ENCODE measurements around the gene ABCB9. TPM values are rescaled to one million over a fixed set of nuclear protein-coding genes. Genes with fewer than 3 reads are reported as not detected.

The ABCB9 gene
- total RNA-seq, 4 donors from 2014 or later, result 2.7 to 9.5 (median 7.4) TPM

DNA sequence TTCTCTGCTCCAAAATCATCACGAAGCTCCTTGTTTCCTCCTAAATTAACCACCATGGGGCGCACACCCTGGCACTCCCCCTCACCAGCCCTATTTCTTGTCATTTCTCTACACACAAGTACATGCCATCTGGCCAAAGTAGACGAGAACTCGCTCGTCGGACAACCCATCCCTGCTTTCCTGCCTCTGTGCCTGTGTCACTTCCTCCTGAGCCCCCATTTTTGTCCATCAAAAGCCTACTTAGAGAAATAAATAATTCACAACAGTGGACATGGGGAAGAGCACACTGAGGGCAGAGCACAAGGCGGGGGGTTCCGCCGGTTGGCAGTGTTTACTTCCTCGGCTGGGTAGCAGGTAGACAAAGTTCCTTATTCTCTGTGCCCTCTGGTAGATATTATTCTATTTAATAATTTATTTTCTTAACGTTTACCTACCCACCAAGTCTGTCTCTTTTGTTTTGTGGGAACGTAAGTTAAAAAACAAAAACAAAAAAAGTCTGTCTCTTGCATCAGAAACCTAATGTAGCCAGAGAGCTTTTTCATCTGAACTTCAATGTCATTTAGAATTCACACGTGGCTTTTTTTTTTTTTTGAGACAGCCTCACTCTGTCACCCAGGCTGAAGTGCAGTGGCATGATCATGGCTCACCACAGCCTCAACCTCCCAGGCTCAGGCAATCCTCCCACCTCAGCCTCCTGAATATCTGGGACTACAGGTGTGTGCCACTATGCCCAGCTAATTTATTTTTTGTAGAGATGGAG, 76.3 kb downstream of the ABCB9 start:
- no peaks in the 10 kb centered on the region for H3K27me3 ChIP-seq
- TF ChIP-seq EP300 (IDR thresholded peaks at IDR 0.05), result no peak
- no peak for TF ChIP-seq POLR2A (IDR thresholded peaks at IDR 0.05)
- no peak for TF ChIP-seq POLR2AphosphoS5 (IDR thresholded peaks at IDR 0.05)
- TF ChIP-seq, protein P1, sequence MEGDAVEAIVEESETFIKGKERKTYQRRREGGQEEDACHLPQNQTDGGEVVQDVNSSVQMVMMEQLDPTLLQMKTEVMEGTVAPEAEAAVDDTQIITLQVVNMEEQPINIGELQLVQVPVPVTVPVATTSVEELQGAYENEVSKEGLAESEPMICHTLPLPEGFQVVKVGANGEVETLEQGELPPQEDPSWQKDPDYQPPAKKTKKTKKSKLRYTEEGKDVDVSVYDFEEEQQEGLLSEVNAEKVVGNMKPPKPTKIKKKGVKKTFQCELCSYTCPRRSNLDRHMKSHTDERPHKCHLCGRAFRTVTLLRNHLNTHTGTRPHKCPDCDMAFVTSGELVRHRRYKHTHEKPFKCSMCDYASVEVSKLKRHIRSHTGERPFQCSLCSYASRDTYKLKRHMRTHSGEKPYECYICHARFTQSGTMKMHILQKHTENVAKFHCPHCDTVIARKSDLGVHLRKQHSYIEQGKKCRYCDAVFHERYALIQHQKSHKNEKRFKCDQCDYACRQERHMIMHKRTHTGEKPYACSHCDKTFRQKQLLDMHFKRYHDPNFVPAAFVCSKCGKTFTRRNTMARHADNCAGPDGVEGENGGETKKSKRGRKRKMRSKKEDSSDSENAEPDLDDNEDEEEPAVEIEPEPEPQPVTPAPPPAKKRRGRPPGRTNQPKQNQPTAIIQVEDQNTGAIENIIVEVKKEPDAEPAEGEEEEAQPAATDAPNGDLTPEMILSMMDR (IDR thresholded peaks at IDR 0.05), result no peak
- H3K9me3 ChIP-seq, result no peaks in the 10 kb centered on the region
- H3K4me3 ChIP-seq, result no peak overlapping the region
- 70% methylated on average over 13 of the region's 13 CpGs for WGBS
- H3K4me1 ChIP-seq, result peaks cover 92% of the 10 kb centered on the region
- peak overlapping the region; percentile 94 for H3K27ac ChIP-seq
- no peaks in the 10 kb centered on the region for H3K36me3 ChIP-seq
- peak in 1 of 2 donors; percentile 38 for DNase-seq (ENCODE audit: low spot score in 2 of 2)

DNA sequence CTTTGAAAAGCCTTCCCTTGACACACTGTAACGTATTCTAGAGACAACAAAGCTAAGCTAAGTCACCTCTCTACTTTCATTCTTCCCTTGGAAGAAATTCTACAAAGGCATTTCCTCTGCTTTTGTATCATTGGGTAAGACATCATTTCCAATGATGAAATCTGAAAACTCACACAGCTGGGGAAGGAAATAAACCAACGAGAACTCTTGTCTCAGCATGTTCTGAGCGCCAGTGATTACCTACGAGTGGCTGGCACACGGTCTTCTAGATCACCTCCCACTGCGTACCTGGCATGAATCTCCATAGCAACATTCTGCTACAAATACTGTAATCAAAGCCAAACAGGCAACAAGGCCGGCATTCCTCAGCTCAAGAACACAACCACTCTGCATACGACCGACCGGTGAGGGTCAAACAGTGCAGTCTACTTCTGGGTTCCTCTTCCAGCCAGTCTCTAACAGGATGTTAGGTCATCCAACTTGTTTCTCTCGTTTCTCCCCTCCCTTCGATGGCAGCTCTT, 78.0 kb downstream of the ABCB9 start:
- whole genome bisulfite sequencing, result 18% methylated on average over 12 of the region's 12 CpGs
- DNase-seq (ENCODE audit: low spot score in 2 of 2), result peak; percentile 84
- Histone ChIP-seq H3K36me3 (no peaks in the 10 kb centered on the region), H3K27ac (peak overlapping the region; percentile 94), H3K9me3 (no peaks in the 10 kb centered on the region), H3K4me3 (peak overlapping the region; percentile 34), H3K4me1 (peaks cover 84% of the 10 kb centered on the region), H3K27me3 (no peaks in the 10 kb centered on the region)
- TF ChIP-seq EP300 (IDR thresholded peaks at IDR 0.05), result no peak
- TF ChIP-seq, protein P1 (IDR thresholded peaks at IDR 0.05), result no peak
- TF ChIP-seq POLR2AphosphoS5 (IDR thresholded peaks at IDR 0.05), result peak in 2 of 3 donors; percentile 64 to 68

DNA sequence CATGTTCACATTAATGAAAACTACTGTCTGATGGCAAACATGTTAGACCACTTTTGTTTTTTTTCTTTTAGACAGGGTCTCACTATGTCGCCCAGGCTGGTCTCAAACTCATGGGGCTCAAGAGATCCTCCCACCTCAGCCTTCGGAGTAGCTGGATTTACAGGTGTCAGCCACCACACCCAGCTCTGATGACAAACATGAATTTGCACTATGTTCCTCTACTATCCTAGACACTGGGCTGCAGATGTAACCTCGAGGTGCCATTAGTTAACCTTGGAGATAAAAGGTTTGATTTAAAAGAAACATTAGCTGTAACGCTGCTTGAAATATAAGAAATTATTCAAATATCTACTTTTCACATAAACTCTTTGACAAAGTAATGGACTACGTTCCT, 78.4 kb downstream of the ABCB9 start:
- H3K4me1 ChIP-seq, result peaks cover 80% of the 10 kb centered on the region

DNA sequence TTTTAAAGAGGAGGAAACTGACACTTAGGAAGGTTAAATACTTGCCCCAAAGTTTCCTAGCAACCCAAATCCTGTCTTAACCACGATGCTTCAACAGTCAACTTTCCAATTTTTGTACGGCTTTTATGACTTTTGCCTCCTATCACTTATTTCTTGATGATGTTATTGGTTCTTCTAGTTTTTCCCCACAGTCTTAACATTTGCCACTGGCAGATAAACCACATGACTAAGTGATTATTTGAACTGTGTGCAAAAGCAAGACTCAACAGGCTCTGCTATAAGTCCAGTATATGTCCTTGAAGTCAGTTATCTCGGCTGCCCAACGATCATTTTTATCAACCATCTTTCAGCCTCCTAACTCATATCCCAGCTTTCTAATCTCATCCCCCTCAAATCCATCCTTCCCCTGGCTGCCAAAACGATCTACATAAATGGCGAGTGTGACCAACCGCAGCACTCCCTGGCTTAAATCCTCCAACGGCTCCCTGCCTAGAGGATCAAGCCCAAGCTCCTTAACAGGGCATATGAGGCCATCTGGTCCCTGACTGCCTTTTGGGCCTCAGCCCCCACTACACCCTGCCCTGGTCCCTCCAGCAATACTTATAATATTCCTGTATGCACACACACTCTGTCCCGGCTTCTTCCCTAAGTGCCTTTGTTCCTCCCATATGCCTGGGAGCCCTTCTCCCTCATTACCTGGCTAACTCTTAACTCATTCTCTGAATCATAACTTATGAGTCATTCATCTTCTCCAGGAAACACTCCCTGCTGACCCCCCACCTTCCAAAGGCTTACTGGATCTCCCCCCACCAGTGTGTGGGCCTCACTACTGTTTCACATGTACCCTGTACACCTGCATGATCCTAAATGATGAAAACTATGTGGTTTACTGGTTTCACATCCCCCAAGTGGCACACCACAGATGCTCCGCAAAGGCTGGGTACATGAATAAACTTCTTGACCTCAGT, 79.1 kb downstream of the ABCB9 start:
- peak in 1 of 2 donors; percentile 47 for DNase-seq (ENCODE audit: low spot score in 2 of 2)
- Histone ChIP-seq H3K27me3 (no peaks in the 10 kb centered on the region), H3K4me3 (peak overlapping the region; percentile 34), H3K4me1 (peaks cover 73% of the 10 kb centered on the region), H3K36me3 (no peaks in the 10 kb centered on the region), H3K27ac (peak overlapping the region; percentile 94), H3K9me3 (no peaks in the 10 kb centered on the region)
- WGBS, result 36% methylated on average over 10 of the region's 10 CpGs
- no peak for TF ChIP-seq EP300 (IDR thresholded peaks at IDR 0.05)
- TF ChIP-seq POLR2A (IDR thresholded peaks at IDR 0.05), result no peak
- TF ChIP-seq, protein P1 (IDR thresholded peaks at IDR 0.05), result no peak
- TF ChIP-seq POLR2AphosphoS5 (IDR thresholded peaks at IDR 0.05), result no peak

More for the DNA sequence above, 78.4 kb downstream of the ABCB9 start:
- WGBS, result 52% methylated on average over 5 of the region's 5 CpGs
- TF ChIP-seq EP300 (IDR thresholded peaks at IDR 0.05) (no peak), POLR2AphosphoS5 (IDR thresholded peaks at IDR 0.05) (no peak)
- H3K4me3 ChIP-seq, result peak overlapping the region; percentile 34
- H3K9me3 ChIP-seq, result no peaks in the 10 kb centered on the region
- DNase-seq (ENCODE audit: low spot score in 2 of 2), result peak in 1 of 2 donors; percentile 54
- no peaks in the 10 kb centered on the region for H3K36me3 ChIP-seq
- peak overlapping the region; percentile 94 for H3K27ac ChIP-seq
- no peaks in the 10 kb centered on the region for H3K27me3 ChIP-seq

DNA sequence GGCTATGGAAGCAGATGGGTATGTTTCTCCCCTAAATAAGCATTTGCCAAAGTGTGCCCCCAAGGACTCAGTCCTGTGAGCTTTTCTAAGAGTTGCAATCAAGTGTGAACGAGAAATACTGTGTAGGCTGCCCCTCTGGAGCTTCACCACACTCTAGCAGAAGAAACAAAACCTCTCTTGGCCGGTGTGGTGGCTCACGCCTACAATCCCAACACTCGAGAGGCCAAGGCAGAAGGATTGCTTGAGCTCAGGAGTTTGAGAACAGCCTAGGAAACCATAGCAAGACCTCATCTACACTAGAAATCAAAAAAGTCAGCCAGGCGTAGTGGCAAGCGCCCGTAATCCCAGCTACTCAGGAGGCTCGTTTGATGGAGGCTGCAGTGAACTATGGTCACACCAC, 80.1 kb downstream of the ABCB9 start:
- TF ChIP-seq POLR2AphosphoS5 (IDR thresholded peaks at IDR 0.05) (no peak), EP300 (IDR thresholded peaks at IDR 0.05) (no peak), POLR2A (IDR thresholded peaks at IDR 0.05) (no peak)
- TF ChIP-seq, protein P1 (IDR thresholded peaks at IDR 0.05), result no peak
- WGBS, result 90% methylated on average over 8 of the region's 8 CpGs
- no peak for DNase-seq (ENCODE audit: low spot score in 2 of 2)

More for the DNA sequence above, 80.1 kb downstream of the ABCB9 start:
- H3K27me3 ChIP-seq, result no peaks in the 10 kb centered on the region
- H3K27ac ChIP-seq, result peak overlapping the region; percentile 55
- H3K36me3 ChIP-seq, result no peaks in the 10 kb centered on the region
- H3K4me3 ChIP-seq, result no peak overlapping the region
- peaks cover 67% of the 10 kb centered on the region for H3K4me1 ChIP-seq
- no peaks in the 10 kb centered on the region for H3K9me3 ChIP-seq

Data from suprapubic skin (tissue), 4 donors.